Globus pallidus (tissue), 1 donor: ENCODE results near the gene FCGR3B.
"Not testable (repeated sequence)": the region's sequence is repeated elsewhere in the genome, so short reads cannot be mapped to it uniquely, and the experiment has no call there.

Source experiments
- DNase-seq: peaks from one replicate; pipeline ENCODE4 v3.0.0-alpha.2; 2015; ENCODE audit warnings: low spot score

The FCGR3B gene

DNA sequence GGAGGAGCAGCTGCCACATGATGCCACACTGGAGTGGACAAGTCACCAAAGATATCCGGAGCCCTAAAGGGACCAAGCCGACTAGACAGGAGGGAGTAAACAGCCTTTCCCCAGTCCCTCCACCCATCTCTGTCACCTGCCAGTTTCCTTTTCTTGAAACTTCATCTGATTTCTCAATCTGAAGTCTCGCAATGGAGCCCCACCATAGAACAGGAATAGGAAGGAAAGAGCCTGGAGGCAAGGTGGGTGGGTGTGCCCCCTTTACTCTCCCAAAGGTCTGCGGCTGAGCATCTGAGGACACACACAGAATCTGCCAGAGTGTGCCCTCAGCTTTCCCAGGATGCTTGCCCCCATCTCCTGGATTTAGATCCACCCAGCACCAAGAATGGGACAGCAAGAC, at the start of gene FCGR3B:
FCGR3B (minus strand) TSS at position 101 of the 400 bp plus-strand sequence; CDS start at position 19, 82 bp downstream.
- no peak for DNase-seq

DNA sequence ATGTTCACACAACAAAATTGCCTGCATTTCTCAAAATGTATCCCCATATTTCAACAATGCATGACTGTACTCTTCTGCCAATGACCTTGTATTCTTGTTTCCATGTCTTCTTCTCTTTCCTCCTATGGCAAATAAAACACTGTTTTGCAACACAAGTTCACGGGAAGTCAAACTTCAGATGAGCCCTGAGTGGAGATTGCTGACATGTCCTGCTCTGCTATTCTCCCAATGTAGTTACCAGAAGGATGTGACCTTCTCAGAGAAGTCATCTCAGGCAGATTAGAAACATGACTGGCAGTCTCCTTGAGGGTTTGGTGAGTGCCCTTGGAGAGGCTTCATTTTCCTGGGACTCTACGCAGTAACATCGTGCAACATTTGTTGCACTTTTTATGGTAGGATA, 47.5 kb upstream of the FCGR3B start:
- DNase-seq, result no peak

DNA sequence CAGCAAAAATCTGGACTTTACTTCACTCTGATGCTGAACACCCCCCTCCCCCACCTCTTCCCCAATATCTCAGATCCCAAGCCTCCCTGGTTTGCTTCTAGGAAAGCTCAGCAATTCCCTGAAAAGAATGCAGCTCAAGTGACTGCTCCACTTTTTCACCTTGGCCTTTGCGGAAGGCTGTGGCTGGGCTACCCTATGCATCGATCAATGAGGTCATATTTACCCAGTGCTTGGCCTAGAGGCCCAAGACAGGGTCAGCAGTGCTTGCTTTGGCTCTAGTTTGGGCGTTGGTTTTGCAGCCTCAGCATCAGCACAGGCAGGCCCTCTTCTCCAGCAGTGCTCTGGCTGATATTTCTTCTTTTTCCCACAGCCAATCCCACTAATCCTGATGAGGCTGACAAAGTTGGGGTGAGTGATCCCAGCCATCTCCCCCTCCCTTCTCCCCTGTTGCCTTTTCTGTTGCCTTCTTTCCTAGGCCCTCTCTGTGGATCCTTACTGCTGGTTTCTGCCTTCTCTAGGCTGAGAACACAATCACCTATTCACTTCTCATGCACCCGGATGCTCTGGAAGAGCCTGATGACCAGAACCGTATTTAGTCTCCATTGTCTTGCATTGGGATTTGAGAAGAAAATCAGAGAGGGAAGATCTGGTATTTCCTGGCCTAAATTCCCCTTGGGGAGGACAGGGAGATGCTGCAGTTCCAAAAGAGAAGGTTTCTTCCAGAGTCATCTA, 46.1 kb upstream of the FCGR3B start:
- DNase-seq, result no peak

DNA sequence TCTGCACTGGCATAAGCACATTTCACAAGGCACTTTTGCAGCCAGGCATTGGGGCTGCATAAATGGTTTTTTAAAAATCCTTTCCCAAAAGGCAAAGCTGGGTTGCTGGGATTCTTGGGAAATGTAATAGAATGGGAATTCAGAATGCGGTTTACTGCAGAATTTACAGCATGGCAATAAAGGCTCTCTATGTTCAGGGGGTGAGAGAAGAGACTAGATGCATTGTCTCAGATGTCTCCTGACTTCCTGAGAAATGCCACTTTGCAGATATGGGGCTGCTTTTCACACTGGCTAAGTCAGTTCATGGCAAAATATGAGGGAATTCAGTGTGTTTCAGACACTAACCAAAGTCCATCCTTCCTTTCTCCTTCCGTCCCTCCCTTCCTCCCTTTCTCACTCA, 45.5 kb upstream of the FCGR3B start:
- peak; percentile 67 for DNase-seq

DNA sequence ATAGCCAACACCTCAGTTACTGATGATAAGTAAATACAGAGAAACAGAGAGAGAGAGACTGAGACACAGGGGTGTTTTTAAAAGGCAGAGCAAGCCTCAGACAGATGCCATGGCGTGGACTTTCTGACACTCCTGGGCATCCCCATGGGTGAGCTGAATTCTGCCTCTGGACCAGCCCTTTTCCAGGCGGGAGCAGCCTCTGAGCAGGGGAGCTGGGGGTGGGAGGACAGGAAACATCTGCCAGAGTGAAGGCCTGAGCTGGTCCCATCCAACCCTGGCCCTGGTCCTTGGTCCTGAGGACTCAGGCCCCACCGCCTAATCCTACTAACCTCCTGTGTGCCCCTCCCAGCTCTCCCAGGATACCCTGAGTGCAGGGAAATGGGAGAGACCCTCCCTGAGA, 43.9 kb upstream of the FCGR3B start:
- not testable (repeated sequence) for DNase-seq

DNA sequence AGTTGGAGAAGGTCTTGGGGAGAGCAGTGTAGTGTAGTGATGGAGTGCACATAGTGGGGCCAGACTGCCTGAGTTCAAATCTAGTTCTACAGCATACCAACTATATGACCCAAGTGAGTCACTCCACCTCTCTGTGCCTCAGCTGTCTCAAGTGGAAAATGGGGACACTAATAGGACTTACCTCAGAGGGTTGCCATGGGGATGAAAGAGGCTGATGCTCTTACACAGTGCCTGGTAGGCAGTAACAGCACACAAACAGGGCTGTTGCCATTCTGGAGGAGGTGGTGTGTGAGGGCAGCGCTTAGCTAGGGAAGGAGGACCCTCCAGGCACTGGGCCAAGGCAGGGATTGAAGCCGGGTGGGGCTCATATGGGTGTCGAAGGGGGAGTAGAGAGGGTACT, 43.5 kb upstream of the FCGR3B start:
- not testable (repeated sequence) for DNase-seq

DNA sequence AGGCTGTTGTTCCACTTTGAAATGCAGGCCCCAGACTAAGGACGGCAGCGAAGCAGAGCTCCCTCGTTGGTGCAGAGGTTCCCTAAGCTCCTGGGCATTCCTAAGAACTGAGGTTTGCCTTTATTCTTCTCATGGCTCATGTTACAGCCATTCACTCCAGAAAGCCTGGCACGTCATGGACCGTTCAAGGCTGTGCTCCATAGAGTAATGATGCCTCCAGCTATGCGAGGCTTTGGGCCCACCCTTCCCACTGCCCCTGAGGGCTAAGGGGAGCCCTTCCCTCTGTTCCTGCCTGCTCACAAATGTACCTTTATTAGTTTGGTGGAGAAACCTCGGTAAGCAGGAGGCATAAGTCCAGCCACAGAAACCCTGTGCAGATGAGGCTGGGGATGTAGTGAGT, 42.5 kb upstream of the FCGR3B start:
- DNase-seq, result not testable (repeated sequence)

DNA sequence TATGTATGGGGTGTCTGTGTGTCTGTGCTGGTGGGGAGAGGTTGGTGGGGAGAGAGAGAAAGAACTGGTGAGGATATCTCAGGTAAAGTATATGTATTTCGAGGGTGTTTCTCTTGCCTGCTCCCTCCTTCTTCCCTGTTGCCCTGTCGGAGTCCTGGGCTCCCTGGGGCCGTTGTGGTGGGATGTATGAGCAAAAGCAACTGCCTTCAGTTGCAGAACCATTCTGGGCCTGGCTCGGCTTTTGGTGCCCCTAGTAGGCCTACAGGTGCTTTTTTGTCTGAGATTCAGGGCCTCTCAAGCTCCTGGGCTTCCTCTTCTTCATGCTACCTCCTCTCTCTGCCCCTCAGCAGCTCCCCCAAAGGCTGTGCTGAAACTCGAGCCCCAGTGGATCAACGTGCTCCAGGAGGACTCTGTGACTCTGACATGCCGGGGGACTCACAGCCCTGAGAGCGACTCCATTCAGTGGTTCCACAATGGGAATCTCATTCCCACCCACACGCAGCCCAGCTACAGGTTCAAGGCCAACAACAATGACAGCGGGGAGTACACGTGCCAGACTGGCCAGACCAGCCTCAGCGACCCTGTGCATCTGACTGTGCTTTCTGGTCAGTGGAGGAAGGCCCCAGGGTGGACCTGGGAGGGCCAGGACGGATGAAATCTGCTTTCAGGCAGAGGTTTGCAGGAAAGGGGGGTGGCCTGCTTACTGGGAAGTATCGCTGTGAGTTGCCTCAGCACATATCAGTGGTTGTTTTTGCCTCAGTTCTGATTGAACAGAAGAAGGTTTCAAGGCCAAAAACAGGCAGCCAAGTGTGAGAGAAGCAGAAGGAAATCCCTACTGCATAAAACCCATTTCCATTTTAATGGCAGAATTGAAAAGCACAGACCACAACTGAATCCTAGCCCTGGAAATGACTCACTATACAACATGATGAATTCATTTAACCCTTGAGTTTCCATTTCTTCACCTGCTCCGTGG, 40.4 kb upstream of the FCGR3B start:
- not testable (repeated sequence) for DNase-seq

DNA sequence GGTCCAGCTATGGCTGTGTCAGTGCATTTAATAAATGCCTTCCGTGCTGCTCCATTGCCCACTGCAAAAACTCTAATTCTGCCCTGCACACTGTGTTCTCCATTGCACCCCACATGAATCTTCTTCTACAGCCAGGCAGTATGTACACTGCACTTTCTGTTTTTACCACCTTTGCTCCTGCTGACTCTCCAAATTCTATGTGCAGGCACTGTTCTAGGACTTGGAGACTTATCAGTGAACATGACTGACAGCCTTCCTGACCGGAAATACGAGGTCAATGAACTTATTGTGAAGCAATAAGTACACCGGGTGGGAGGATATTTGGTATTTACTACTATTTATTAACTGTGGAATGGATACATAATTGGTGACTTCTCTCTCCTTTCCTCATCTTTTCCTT, 33.7 kb upstream of the FCGR3B start:
- DNase-seq, result not testable (repeated sequence)

DNA sequence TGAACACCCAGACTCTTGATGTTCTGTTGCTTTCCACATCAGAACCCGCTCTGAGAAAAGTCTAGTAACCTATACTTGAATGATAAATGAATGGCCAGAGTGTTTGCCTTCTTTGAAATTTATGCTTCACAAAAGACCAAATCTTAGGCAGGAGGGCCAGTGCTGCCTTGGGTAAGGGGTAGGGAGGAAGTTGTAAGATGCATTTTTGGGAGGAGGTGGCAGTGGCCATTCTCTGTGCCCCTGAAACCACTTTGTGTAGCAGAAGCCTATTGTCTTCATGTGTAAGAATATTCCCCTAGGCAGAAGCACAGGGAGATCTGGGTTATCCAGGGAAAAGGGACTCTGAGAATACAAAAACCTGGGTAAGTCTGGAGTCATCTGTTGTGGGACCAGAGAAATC, 32.6 kb upstream of the FCGR3B start:
- not testable (repeated sequence) for DNase-seq

DNA sequence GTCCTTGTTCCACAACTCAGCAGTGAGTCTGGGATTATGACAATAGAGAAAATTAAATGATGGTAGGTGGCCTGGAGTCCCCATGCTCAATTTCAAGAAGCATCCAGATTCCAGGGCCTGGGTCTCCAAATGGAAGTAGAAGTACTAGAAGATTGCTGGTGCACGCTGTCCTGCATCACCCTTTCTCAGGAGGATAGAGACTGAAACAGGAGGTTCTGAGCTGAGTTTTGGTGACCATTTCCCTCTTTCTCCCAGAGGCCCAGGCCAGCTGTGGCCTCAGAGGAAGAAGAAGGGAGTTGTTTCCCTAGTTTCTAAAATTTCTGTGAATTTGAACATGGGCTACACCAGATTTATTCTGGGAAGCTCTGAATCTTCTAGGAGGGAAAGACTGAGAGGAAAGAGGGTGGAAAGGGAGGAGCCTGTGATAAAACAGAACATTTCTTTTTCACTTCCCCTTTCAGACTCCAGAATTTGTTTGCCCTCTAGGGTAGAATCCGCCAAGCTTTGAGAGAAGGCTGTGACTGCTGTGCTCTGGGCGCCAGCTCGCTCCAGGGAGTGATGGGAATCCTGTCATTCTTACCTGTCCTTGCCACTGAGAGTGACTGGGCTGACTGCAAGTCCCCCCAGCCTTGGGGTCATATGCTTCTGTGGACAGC, 31.8 kb upstream of the FCGR3B start, which contains the start of gene FCGR2B:
FCGR2B (plus strand) TSS at position 460 of the 656 bp plus-strand sequence; CDS start at position 559, 99 bp downstream.
- DNase-seq, result not testable (repeated sequence)

DNA sequence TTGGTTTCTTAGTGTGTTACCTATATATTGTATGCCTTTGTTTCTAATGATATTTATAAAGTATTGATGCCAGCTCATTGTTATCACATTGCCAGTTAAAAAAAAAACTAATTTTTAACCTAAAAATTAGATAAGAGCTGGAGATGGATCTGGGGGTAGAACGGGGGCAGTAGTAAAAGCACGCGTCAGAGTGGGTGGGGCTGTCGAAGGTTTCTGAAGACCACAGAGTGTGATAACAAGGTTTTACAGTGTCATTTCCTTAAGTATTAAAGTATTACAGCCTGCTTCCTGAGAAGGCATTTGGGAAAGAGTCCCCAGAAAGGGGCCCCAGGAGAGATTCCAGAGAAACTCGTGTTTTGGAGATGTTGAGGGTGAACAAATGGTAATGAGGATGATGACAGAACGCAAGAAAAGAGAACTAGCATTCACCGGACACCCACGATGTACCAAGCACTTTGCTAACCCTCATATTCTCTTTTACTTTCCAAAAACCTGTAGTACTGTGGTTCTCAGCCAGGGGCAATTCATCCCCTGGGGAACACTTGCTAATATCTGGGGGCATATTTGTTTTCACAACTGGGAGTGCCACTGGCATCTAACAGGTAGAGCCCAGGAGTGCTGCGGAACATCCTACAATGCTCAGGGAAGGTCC, 30.8 kb upstream of the FCGR3B start:
- DNase-seq, result not testable (repeated sequence)

DNA sequence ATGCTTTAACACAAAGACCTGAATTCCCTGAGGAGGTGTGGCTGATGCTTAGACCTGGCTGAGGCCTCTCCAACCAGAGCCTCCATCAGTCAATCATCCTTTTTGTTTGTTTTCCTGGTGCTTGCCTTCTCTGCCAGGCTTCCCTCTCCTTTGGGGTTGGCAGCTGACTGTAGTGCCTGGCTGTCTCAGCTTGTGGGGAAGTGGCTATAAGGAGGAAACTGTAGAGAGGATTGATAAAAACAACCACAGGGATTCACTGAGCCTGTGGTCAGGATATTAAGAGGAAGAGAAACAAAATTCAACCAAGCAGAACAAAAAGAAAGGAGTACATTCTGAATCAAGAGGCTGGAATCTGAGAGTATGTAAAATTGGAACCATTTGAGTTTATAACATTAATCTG, 27.5 kb upstream of the FCGR3B start:
- DNase-seq, result not testable (repeated sequence)

DNA sequence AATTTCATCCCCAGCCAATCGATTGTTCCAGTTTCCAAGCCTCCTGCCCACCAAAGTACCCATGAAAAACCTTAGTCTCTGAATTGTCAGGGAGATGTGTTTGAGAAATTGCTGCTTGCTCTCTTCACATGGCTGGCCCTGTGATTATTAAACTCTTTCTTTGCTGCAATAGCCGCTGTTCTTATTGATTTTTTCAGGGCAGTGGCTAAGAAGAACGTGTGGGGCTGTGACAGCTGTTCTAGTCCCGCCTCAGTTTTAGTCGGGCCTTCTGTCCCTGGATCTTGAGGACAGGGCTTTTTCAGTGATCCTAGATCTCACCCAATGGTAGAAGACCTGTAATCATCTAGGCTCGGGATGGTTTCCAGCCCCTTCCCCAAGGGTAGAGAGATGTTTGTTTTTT, 23.0 kb upstream of the FCGR3B start:
- DNase-seq, result not testable (repeated sequence)

DNA sequence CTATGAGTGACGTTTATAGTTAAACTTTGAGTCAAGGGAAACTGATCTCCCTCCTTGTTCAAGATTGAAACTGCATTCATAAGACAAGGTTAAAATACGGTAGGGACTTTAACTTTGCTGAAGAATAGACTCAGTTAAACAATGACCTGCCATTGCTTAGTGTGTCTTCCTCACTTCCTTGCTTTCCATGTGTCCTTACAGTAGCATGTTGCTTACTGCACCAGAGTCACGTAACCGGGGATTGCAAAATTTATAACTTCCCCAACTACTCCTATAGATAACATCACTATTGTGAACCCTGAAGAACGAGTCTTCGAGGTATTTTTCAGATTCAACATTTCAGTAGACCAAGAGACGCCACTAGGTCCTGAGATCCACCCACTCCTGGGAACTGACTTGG, 22.6 kb upstream of the FCGR3B start:
- not testable (repeated sequence) for DNase-seq

DNA sequence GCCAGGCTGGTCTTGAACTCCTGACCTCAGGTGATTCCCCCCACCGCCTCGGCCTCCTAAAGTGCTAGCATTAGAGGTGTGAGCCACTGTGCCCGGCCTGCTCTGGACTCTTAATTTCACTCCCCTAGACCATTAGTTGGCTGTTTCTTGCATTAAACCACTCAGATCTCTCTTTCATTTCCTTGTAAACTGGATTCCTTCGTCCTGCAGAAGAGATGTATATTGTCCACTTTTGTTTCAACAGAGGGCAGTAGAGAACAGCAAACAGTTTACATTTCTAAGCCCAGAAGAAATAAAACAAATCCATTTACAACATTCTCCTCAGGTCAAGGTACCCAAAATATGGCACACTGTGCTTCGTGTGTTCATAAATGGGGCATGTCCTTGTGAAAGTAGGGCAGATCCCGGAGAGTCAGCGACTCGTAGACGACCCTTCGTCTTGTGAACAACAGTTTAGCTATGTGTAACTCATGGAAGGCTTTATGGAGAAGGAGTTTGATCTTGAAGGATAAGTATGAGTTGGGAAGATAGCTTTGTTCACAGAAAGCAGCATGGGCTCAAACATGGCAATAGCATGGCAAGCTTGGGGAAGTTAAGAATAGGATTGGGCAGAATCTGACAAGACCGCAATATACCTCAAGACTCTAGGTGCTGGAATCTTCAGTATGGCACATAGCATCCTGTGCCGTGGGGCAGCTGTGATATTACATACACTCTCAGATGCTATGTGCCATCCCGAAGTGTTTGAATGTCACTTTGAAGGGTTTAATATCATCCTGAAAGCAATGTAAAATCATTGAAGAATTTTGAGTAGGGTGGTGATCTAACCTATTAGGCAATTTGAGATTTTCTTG, 16.8 kb upstream of the FCGR3B start:
- DNase-seq, result peak; percentile 38

DNA sequence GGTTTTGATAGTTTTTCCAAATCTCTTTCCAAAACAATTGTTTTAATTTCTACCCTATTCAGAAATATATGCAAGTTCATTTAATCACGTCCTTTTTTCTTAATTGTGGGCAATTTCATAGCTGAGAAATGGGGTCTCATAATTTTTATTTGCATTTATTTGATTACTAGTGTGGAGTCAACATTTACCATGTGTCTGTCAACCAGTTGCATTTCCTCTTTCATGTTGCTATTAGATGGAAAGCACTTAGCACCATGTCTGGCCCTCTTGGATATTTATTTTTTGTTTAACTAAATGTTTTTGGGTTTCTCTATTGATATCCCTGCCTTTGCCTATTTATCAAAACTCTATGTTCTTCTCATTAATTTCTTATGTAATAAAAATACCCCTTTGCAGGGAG, 13.9 kb upstream of the FCGR3B start:
- not testable (repeated sequence) for DNase-seq

DNA sequence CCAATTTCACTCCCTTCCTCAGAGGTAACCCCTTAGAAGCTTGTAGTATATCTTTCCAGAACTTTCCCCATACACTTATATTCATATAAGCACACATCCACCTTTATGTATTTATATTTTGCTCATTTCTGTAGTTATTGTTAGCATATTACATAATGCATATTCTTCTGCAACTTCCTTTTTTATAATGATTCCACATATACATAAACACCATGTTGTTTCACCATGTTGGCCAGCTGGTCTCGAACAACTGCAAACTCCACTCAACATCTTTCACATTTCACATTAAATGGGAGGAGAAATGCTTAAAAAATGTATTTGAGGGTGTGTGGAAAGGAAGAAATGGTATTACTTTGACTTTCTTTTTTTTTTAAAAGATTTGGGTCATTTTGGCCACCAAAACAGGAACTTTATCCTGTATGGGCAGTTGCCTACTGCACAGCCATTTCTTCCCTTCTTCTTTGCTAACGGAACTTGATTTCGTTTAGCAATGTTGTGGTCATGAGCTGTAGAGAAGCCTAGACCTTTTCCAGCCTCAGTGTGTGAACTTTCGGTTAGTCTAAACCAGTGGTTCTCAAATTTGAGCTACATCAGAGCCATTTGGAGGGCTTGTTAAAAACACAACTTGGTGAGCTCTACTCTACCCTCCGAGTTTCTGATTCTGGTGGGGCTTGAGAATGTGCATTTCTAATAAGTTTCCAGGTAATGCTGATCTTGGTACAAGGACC, 12.7 kb upstream of the FCGR3B start:
- not testable (repeated sequence) for DNase-seq

DNA sequence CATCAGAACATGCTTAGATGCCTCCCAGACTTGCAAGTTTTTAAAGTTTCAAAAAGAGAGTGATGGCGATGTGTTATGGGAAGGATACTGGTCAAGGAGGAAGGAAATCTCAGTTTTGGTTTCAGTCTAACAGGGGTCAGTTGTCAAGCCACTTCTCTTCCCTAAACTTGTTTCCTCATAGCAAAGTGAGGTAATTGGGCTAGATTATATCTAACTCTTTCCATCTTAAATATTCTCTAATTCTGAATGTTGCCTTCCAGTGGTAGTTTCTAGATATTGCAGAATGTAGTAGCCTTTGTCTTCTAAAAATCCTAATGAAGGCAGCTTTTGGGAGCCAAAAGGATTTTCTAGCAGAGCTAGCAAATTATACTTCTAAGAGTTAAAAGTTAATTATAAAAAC, 11.7 kb upstream of the FCGR3B start:
- DNase-seq, result peak; percentile 43

DNA sequence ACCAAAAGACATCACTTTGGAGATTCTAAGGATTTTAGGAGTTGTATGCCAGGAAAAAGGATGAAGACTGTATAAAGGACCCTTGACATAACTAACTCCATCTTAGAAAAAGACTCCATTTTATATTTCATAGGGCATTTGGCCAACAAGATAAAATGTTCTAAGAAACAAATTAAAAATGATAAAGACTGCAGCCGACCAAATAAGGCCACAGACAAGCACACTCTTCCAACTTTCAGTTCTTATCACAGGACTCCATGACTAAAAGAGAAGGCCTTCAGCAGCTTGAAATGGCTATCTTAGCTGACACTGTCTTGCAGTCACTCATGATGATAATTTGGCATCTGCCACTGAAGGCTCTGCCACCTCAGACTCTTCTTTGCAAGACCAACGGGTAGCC, 8.2 kb upstream of the FCGR3B start:
- DNase-seq, result not testable (repeated sequence)
